Bronchial epithelial cell (primary cell): ENCODE data around the gene LIMK2. TPM values are rescaled to one million over a fixed set of nuclear protein-coding genes. Genes with fewer than 3 reads are reported as not detected.

Source experiments
- DNase-seq: peaks from one replicate; pipeline ENCODE4 v3.0.0-alpha.2; 2010; ENCODE audit warnings: low read depth
- FAIRE-seq: peaks from 2 replicates; lab custom pipeline; 2011; peaks lifted over from hg19 to GRCh38; lab: Jason Lieb, UNC
- H3K27me3 ChIP-seq: 2 replicates; pipeline ENCODE4 v1.5.1; 2011; ENCODE audit warnings: low read length; ENCODE audit not compliant: control insufficient read depth, insufficient read depth
- H3K36me3 ChIP-seq: 2 replicates; pipeline ENCODE4 v1.5.1; 2011; ENCODE audit warnings: low read length; ENCODE audit not compliant: control insufficient read depth, insufficient read depth
- H3K4me3 ChIP-seq: 2 replicates; pipeline ENCODE4 v1.5.1; 2011; ENCODE audit warnings: mild to moderate bottlenecking, low read depth, low read length, control low read depth
- CTCF ChIP-seq: IDR thresholded peaks from 2 replicates; pipeline ENCODE4 v1.5.1; 2011; ENCODE audit warnings: mild to moderate bottlenecking, moderate library complexity, low read length, control low read depth, inconsistent platforms; ENCODE audit not compliant: insufficient read depth, severe bottlenecking
- total RNA-seq: library from RNA; depleted of rRNA; stranded (reverse); fragments of >200 nt; gene quantifications from 2 replicates; pipeline ENCODE4 v1.2.1, GENCODE V29; 2014

LIMK2 gene
- total RNA-seq, 1 donor from 2014 or later = 121 TPM

- peak; percentile 93 for FAIRE-seq
- Histone ChIP-seq H3K27me3 (no peaks in the 10 kb centered on the region), H3K4me3 (no peak overlapping the region), H3K36me3 (peaks cover 2% of the 10 kb centered on the region)
- peak; percentile 0 for TF ChIP-seq CTCF
- DNase-seq = peak; percentile 99
Measured at GRCh38 chr22:31177420-31178162, 34.5 kb upstream of the LIMK2 start.

GRCh38 chr22:31178859-31179258, 33.2 kb upstream of the LIMK2 start:
- FAIRE-seq (peak; percentile 64), DNase-seq (no peak)
- no peaks in the 10 kb centered on the region for H3K27me3 ChIP-seq
- no peak for TF ChIP-seq CTCF
- H3K4me3 ChIP-seq = no peak overlapping the region
- peaks cover 2% of the 10 kb centered on the region for H3K36me3 ChIP-seq

- FAIRE-seq (peak; percentile 97), DNase-seq (peak; percentile 84)
- TF ChIP-seq CTCF = no peak
- Histone ChIP-seq H3K36me3 (peaks cover 2% of the 10 kb centered on the region), H3K4me3 (no peak overlapping the region), H3K27me3 (no peaks in the 10 kb centered on the region)
Measured at GRCh38 chr22:31179345-31179744, 32.8 kb upstream of the LIMK2 start.

GRCh38 chr22:31184015-31184414, 28.1 kb upstream of the LIMK2 start:
- H3K36me3 ChIP-seq = peaks cover 5% of the 10 kb centered on the region
- DNase-seq = no peak
- FAIRE-seq = no peak

GRCh38 chr22:31185056-31185455, 27.0 kb upstream of the LIMK2 start:
- FAIRE-seq = peak; percentile 62
- Histone ChIP-seq H3K27me3 (no peaks in the 10 kb centered on the region), H3K36me3 (peaks cover 8% of the 10 kb centered on the region), H3K4me3 (no peak overlapping the region)
- no peak for DNase-seq
- TF ChIP-seq CTCF = no peak

More at GRCh38 chr22:31184015-31184414, 28.1 kb upstream of the LIMK2 start:
- H3K27me3 ChIP-seq = no peaks in the 10 kb centered on the region
- TF ChIP-seq CTCF = no peak
- H3K4me3 ChIP-seq = no peak overlapping the region
